Activated T-helper 1 cell treated with anti-CD3 and anti-CD28 coated beads, Interleukin-2, amount 50 U/mL, for 16 hours (primary cell): ENCODE data around the gene PPP2R5C.
"Not testable (repeated sequence)": the region's sequence is repeated elsewhere in the genome, so short reads cannot be mapped to it uniquely, and the experiment has no call there.

Experiments
- DNase-seq, 2 donors: peaks; one replicate each; pipeline ENCODE4 v3.0.0-alpha.2; 2020; ENCODE audit warnings: low read depth in 1 of 2, low spot score in 1 of 2

Gene PPP2R5C

GRCh38 chr14:101761032-101761880, at the start of gene PPP2R5C:
Gene PPP2R5C (plus strand): TSS chr14:101761709. CDS start chr14:101761894, 185 bp downstream.
- peak; percentile 69 to 82 for DNase-seq

GRCh38 chr14:101711857-101712233, 49.7 kb upstream of the PPP2R5C start:
- DNase-seq: not testable (repeated sequence)

GRCh38 chr14:101712341-101712740, 49.2 kb upstream of the PPP2R5C start:
- not testable (repeated sequence) for DNase-seq

DNA sequence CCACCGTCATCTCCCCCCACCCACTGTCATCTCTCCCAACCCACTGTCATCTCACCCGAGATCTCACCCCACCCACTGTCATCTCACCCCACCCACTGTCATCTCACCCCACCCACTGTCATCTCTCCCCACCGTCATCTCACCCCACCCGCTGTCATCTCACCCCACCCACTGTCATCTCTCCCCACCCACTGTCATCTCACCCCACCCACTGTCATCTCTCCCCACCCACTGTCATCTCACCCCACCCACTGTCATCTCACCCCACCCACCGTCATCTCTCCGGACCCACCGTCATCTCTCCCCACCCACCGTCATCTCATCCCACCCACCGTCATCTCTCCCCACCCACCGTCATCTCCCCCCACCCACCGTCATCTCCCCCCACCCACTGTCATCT, 48.4 kb upstream of the PPP2R5C start:
- DNase-seq: not testable (repeated sequence)

DNA sequence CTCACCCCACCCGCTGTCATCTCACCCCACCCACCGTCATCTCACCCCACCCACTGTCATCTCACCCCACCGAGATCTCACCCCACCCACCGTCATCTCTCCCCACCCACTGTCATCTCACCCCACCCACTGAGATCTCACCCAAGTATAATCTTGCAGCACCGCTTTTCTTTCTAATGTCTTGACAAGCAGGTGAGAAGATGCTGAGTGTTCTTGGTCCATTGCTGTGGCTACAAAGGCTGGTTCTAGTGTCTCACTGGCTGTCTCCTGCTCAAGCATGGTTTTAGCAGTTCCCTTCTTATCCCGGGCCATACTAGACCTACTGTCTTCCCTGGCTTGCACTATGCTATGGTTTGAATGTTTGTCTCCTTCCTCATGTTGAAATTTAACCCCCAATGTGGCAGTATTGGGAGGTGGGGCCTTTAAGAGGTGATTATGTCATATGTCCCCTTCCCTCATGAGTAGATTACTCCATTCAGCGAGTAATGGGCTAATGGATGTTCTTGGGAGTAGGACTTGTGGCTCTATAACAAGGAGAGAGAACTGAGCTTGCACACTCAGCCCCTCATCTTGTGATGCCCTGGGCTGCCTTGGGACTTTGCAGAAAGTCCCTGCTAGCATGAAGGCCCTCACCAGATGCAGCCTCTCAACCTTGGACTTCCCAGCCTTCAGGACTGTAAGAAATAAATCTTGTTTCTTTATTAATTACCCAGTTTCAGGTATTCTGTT, 47.7 kb upstream of the PPP2R5C start:
- no peak for DNase-seq

- DNase-seq: no peak
These were observed 47.1 kb upstream of the PPP2R5C start for GRCh38 chr14:101714394-101714793.

GRCh38 chr14:101715210-101716076, 46.1 kb upstream of the PPP2R5C start:
- DNase-seq: no peak

DNA sequence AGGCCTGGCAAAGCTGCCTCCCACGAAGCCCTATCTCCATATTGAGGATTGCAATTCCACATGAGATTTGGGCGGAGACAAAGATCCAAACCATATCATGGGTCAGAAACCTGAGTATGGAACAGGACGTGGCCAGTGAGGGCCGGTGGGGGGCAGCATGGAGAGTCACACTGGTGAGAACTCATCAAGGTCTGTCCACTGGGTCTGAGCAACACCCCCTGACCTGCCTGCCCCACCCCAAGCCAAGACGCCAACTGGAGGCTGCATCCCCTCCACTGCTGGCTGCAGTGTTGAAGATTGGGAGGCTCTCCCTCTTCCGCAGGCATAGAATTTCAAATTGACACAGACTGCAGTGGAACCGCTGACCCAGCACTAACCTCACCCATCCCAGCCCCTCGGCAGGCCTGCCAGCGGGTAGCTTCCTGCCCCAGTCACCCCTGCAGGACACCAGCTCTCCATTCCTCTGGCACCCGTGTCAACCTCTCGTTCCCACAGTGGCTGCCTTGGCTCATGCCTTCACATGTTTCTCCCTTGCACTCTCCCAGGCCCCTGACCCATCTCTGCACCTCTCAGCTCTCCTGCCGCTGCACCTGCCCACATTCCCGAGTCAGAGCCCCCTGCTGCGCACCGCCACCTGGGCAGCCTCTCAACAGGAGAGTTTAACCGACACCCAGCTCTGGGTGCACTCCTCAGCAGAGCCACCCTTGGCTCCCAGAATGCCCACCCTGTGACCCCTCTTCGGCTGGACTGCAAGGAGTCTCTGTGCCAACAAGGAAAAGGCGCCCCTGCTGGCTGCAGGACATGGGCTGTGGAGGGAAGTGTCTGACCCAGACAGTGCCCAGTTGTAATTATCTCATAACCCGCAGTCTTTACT, 45.2 kb upstream of the PPP2R5C start:
- DNase-seq: no peak

- DNase-seq: no peak
These were observed 44.4 kb upstream of the PPP2R5C start for GRCh38 chr14:101716956-101717662.

GRCh38 chr14:101717663-101718490, 43.6 kb upstream of the PPP2R5C start:
- DNase-seq: no peak

- no peak for DNase-seq
These were observed 42.4 kb upstream of the PPP2R5C start for GRCh38 chr14:101719045-101719645.

GRCh38 chr14:101719708-101720107, 41.8 kb upstream of the PPP2R5C start:
- DNase-seq: no peak

DNA sequence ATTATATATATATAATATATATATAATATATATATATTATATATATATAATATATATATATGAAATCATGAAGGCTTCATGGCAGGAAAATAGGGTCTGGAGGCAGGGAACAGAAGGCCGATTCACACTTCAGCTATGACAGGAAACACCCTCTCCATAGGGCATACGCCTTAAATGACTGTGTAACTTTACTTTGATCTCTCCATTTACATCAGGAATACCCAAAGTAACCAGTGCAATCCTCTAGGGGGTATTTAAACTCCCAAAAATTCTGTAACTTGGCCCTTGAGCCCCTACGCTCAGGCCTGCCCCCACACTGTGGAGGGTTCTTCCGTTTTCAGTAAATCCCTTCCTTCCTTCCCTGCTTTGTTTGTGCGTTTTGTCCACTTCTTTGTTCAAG, 40.4 kb upstream of the PPP2R5C start:
- no peak for DNase-seq

DNA sequence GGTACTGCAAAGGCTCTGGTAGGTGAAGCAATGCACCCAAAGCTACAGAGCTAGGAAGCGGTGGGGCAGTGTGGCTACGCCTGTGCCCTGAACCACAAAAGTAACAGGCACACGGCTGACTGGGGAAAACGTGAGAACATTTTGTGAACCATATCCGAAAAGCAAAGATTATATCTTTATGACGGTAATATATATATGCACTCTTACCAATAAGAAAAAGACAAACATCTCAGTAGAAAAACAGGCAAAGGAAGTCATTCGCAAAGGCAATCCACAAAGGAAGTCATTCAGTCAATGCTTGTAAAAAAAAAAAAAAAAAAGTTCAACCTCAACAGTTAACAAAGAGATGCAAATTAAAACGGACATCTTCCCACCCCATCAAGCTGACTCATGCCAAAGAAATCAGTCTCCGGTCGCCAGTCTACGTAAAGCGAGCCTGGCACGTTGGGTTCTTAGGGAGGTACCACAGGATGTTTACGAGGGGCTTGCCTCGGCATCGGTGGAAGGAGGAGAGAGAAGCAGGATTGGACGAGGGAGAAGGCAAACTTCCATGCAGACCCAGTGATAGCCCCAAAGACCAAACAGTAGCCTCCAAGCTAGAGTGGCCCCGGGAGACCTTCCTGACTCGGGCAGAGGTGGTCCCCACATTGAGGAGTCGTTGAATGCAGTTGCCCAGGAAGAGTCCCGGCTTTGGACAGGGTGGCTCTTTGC, 39.4 kb upstream of the PPP2R5C start:
- peak; percentile 54 to 58 for DNase-seq

- no peak for DNase-seq
These were observed 38.4 kb upstream of the PPP2R5C start for GRCh38 chr14:101723061-101723595.

GRCh38 chr14:101725652-101726051, 35.9 kb upstream of the PPP2R5C start:
- DNase-seq: not testable (repeated sequence)

DNA sequence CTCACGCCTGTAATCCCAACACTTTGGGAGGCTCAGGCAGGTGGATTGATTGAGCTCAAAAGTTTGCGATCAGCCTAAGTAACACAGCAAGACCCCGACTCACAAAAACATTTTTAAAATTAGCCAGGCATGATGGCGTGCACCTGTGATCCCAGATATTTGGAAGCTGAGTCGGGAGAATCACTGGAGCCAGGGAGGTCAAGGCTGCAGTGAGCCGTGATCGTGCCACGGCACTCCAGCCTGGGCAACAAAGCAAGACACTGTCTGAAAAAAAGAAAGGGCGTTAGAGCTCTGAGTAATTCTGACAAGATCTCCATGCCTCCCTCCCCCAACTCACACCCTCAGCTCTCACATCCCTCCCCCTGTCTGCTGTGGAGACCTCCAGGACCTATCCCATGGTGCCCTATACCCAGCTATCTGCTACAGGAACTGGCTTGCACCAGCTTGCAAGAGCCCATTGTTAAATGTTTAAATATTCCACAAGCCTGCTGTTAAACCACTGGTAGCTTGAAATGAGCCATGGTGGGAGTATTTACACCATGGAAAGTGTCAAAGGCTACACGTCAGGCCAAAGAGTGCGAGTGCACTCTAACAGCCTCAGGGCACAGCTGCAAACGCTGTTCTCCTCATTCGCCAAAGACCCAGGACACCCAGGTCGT, 35.1 kb upstream of the PPP2R5C start:
- no peak for DNase-seq
